NCI-H146 (cell line): ENCODE results near the gene HSBP1L1.

Source experiments
- DNase-seq: peaks from one replicate; lab custom pipeline; 2025; lab: John Stamatoyannopoulos, UW

The HSBP1L1 gene

GRCh38 chr18:79964330-79965118 lies at the start of gene HSBP1L1:
TSS of gene HSBP1L1 (plus strand) at chr18:79964643. CDS start at chr18:79964736, 93 bp downstream.
- DNase-seq, result peak; percentile 87

GRCh38 chr18:79915161-79916127 lies 49.0 kb upstream of the HSBP1L1 start:
- no peak for DNase-seq

- DNase-seq, result no peak
Observed at GRCh38 chr18:79916128-79916494, 48.3 kb upstream of the HSBP1L1 start.

DNA sequence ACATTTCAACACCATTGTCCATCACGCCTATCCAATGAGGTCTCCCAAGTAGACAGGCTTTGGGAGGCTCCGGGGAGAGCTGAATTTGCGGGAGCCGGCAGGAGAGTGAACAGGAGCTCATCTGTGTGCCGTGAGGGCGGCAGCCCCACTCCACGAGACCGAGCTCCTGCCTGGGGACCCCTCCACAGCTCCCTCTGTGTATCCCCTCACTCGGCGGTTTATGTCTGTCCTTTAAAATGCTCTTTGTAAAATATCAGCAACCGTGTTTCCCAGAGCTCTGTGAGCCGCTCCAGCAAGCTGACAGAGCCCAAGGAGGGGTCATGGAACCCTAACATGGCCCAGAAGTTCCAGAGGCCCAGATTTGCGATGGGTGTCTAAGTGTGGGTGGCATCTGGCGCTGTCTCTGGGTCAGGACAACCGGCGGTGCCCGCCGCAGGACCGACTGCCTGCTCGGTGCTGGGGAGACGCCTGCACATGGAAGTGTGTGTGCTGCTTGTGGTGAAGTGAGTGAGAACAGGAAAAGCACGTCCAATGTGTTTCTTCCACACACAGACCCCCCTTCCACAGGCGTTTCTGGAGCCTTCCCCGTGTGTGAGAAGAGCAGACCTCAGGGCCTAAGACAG lies 47.8 kb upstream of the HSBP1L1 start:
- DNase-seq, result no peak

DNA sequence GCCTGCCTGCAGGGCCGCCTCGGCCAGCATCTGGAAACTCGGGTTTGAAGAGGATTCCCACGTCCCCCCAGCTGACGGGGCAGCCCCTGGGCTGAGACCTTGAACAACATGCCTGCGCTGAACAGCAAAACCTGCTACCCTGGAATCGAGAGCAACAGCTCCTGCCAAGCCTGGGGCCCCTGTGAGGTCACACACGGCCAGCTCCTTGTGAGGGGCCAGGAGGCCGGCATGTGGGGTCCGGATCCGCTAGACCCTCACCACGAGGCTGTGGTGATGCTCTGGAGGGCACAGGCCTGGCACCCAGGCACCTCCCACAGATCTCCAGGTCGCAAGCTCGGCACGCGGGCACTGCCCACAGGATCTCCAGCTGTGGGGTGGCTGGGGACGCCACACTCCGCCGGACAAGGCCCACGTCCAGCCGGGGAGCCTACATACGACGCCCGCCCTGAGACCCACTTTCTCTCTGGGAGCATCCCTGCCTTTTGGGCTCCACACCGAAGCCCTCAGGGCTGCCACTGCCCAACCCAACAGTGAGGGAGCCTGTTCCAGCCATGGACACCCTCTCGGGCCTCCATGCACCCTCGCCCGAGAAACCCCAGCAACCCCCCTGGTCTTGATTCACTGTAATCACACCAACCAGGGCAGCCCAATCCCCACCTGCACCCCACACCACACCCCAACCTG lies 47.1 kb upstream of the HSBP1L1 start:
- no peak for DNase-seq

DNA sequence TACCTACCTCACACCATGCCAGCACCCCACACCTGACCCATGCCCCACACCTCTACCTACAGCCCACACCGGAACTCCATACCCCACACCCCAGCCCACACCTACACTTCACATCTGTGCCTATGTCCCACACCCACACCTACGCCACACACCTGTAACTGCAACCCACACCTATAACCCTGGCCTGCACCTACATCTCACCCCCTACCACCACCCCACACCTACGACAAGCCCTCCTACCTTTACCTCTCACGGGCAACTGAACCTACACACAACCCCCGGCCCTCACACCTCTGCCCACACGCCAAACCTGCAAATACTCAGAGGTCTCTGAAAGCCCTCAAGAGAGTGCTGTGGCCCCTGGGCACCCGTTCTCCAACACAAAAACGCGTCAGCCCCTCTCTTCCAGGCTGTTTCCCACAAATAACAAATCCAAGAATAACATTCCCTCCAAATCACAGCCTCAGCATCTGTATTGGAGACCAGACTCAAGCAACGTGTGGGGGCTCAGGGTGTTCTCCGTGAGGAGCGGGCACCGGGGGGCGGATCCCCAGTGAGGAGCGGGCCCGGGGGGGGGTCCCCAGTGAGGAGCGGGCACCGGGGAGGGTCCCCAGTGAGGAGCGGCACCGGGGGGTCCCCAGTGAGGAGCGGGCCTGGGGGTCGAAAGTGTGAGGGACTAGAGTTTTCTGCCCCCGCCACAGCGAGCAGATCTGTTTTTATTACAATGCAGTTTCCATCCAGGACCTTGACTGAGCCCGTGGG lies 46.4 kb upstream of the HSBP1L1 start:
- DNase-seq, result no peak

- DNase-seq, result no peak
Observed at GRCh38 chr18:79918615-79919011, 45.8 kb upstream of the HSBP1L1 start.

DNA sequence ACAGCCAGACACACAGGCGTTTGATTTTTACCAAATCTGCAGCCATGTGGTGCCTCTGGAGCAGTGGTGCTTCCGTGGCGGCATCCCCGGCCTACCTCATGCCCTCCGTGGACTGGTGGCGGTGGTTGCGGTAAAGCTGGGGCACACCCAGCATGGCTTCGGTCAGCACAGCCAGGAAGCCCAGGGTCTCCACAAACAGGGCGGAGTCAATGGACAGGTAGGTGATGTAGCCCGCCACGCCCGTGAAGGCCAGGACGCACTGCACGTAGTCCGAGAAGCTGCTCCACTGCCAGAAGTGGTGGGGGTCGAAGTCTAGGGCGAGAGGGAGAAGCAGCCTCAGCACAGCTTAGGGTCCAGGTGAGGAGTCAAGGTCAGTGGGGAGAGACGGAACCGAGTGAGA lies 45.4 kb upstream of the HSBP1L1 start:
- DNase-seq, result no peak

DNA sequence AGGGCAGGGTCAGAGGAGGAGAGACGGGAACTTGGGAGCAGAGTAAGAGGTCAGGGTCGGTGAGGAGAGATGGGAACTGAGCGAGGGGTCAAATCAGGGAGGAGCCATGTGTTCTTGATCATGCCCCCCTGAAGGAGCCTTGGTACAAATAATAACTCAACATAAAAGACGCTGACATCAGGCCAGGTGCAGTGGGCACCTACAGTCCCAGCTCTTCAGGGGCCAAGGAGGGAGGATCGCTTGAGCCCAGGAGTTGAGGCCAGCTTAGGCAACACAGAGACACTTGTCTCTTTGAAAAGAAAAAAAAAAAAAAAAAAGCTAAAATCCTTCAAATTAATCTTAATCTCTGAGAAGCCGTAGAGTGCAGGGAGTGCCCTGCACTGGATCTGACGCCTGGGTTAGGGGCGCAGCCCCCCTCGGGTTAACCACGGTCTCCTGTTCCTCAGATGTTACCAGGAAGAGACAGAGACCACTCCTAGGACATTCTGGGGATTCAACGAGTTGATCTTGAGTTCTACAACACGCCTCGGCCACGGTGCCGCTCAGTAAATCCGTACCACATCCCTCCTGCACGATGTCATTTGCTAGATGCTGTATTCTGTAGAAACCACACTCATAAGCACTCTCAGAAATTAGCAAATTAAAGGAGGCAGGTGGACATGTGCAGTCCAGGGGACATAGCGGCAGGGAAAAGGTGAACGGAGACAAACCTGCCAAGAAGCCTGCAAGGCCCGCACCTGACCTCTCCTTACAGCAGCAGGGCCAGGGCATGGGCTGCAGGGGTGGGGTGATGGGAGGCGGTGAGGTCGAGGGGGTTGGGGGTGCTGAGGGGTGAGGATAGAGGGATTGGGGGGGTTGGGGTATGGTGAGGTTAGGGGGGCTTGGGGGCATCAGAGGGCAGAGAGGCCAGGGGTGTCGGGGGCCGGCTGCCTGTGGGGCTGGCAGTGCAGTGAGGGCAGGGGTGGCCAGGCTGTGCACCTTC lies 42.2 kb upstream of the HSBP1L1 start:
- no peak for DNase-seq

DNA sequence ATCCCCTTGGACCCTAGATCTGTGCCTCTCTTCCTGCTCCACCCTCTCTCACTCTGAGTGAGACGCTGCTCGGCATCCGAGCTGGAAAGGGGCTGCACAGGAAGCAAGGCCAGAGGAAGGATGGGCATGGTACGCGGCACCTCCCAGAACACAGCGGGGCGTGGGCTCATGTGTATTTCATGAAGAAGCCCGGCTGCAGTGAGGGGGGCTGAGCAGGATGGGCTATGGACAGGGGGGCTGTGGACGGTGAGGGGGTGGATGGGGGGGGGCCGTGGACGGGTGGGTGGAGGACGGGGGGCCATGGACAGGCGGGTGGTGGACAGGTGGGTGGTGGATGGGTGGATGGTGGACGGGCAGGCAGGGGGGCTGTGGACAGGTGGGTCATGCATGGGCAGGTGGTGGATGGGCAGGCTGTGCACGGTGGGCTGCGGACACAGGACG lies 41.5 kb upstream of the HSBP1L1 start:
- DNase-seq, result no peak

DNA sequence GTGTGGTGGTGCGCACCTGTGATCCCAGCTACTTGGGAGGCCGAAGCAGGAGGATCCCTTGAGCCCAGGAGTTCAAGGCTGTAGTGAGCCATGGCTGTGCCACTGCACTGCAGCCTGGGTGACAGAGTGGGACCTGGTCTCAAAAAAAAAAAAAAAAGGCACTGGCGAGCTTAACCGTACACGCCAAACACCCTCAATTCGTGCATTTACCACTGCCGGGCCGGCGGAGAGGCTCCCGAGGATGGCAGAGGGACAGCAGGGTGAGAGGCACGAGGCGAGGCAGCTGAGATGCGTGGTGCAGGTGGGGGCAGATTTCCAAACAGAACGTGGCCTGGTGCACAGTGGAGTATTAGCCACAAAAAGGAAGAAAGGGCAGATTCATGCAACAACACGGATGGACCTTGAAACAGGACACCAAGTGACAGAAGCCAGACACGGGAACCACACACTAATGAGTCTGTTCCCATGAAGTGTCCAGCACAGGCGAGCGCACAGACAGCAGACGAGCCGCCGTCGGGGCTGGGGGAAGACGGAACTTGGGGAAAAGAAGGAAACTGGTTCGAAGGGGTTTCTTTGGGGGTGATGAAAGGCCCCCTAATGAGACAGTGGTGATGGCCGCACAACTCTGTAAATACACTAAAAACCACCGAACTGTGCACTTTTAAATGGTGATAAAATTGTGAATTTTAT lies 40.4 kb upstream of the HSBP1L1 start:
- no peak for DNase-seq

DNA sequence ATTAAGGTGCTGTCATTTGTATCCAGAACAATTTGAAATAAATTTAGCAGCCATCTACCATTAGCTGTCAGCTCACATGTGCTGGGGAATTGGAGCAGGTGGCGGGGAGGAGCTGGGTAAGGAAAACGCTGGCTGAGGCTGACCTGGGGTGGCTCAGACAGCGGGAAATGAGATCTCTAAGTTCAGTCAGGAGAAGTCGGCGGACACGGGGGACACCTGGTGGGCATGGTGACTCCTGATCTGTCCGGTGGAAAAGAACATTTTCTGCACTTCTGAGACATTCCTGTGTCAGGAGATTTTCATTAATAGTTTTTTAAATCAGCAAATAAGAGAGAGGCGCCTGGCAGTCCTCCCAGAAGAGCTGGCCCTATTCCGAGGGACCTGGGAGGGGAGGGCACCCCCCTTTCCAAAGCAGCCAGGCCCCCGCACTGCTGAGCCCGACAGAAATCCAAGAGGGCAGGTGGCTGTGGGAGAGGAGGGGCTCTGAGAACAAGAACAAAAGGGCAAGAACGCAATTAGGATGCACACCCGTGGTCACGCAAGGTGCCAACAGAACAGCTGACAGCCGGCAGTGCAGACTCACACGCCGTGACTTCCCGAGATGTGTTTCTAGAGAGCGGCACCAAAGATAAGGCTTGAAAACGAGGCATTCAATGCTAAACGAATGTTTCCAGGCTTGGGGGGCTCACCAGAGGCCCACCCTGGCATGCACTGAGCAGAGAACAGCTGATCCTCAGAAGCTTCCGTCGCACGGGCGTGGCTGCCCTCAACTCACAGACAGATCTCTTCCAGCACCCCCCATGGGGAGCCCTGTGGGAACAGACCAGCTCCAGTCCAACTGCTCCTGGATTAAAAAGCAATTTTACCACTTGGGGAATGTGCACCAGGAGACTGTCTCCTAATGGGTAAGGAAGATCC lies 39.4 kb upstream of the HSBP1L1 start:
- DNase-seq, result peak; percentile 42

DNA sequence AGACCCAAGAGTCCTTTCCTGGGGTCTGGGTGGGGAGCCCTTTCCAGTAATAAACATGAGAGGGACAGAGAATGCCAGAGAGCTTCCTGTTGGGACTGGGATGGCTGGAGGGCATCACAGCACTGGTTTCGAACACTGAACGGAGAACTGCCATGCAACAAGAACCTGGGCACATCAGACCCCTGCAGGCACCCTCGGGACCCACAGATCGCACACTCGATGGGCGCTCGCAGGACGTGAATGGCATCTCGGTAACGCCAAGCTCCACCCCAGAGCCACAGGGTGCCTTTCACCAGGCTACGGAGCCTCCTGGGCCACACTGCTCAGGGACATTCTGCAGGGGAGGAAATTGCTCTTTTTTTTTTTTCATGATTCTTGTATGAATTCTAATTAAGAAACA lies 38.1 kb upstream of the HSBP1L1 start:
- no peak for DNase-seq

GRCh38 chr18:79926715-79927606 lies 37.5 kb upstream of the HSBP1L1 start:
- DNase-seq, result no peak

GRCh38 chr18:79927607-79928562 lies 36.6 kb upstream of the HSBP1L1 start:
- no peak for DNase-seq

- DNase-seq, result no peak
Observed at GRCh38 chr18:79928563-79928960, 35.9 kb upstream of the HSBP1L1 start.
